IMR-90 (cell line): ENCODE data around the gene SLC44A2. TPM values are rescaled to one million over a fixed set of nuclear protein-coding genes. Genes with fewer than 3 reads are reported as not detected.

ENCODE experiments used
- ATAC-seq: fragments of 200-7000 bp; cut with Tn5 transposase; 2 replicates; pipeline ENCODE4 v1.9.1; 2020; ENCODE audit warnings: low read depth, mild to moderate bottlenecking, moderate library complexity
- Bru-seq: library from RNA; stranded (reverse); fragments of 400-500 nt; gene quantifications from one replicate; lab custom pipeline; 2021; lab: Mats Ljungman, UMichigan
- BruChase-seq, 2 experiments: library from RNA; stranded (reverse); fragments of 400-500 nt; gene quantifications; one replicate each; lab custom pipeline; 2021; lab: Mats Ljungman, UMichigan
- BruUV-seq: library from RNA; stranded (reverse); fragments of 400-500 nt; replicated peaks from 2 replicates; lab custom pipeline; 2021; lab: Mats Ljungman, UMichigan
- CTCF ChIA-PET: fragments of 300-600 bp; formaldehyde crosslinking; extraction: SDS; loops from one replicate; lab custom pipeline; 2021; ENCODE audit warnings: antibody characterized with exemption; lab: Yijun Ruan, JAX
- POLR2A ChIA-PET: fragments of 300-600 bp; sonication (Branson Sonifier 250); formaldehyde crosslinking; loops from one replicate; lab custom pipeline; 2022; ENCODE audit warnings: antibody characterized with exemption; ENCODE audit not compliant: unreplicated experiment; lab: Charles Lee
- DNase-seq: peaks from one replicate; pipeline ENCODE4 v3.0.0; 2013
- H2AFZ ChIP-seq: replicated peaks from 2 replicates; pipeline ENCODE3; 2013; ENCODE audit warnings: low read length, mild to moderate bottlenecking; ENCODE audit not compliant: poor library complexity
- H2AK5ac ChIP-seq: 2 replicates; pipeline ENCODE4 v1.6.1; 2013; ENCODE audit warnings: low read depth, low read length, inconsistent platforms
- H2AK9ac ChIP-seq: replicated peaks from 2 replicates; pipeline ENCODE3; 2013; ENCODE audit warnings: mild to moderate bottlenecking, low read depth, low read length, moderate library complexity; ENCODE audit not compliant: poor library complexity
- H2BK120ac ChIP-seq: 2 replicates; pipeline ENCODE4 v1.6.1; 2013; ENCODE audit warnings: low read depth, low read length, inconsistent platforms
- H2BK15ac ChIP-seq: 3 replicates; pipeline ENCODE4 v1.6.1; 2013; ENCODE audit warnings: low read depth, low read length, inconsistent platforms
- H2BK20ac ChIP-seq: 2 replicates; pipeline ENCODE4 v1.6.1; 2013; ENCODE audit warnings: low read depth, mild to moderate bottlenecking, inconsistent platforms, low read length, moderate library complexity
- H2BK5ac ChIP-seq: 2 replicates; pipeline ENCODE4 v1.6.1; 2013; ENCODE audit warnings: mild to moderate bottlenecking, low read depth, low read length, inconsistent platforms; ENCODE audit not compliant: poor library complexity, severe bottlenecking
- H3K14ac ChIP-seq: replicated peaks from 2 replicates; pipeline ENCODE4 v1.6.1; 2013; ENCODE audit warnings: low read depth, low read length, inconsistent platforms
- H3K18ac ChIP-seq: 2 replicates; pipeline ENCODE4 v1.6.1; 2013; ENCODE audit warnings: low read depth, low read length, control low read depth
- H3K23ac ChIP-seq: 2 replicates; pipeline ENCODE4 v1.6.1; 2013; ENCODE audit warnings: low read depth, low read length, inconsistent platforms
- H3K27ac ChIP-seq: 2 replicates; pipeline ENCODE4 v1.5.1; 2013; ENCODE audit warnings: mild to moderate bottlenecking, control low read depth, low read length; ENCODE audit not compliant: insufficient read depth
- H3K27me3 ChIP-seq: 2 replicates; pipeline ENCODE4 v1.6.1; 2013; ENCODE audit warnings: low read length; ENCODE audit not compliant: control insufficient read depth, insufficient read depth
- H3K36me3 ChIP-seq: 2 replicates; pipeline ENCODE4 v1.6.1; 2013; ENCODE audit warnings: low read length, mixed read lengths; ENCODE audit not compliant: control insufficient read depth, insufficient read depth
- H3K4ac ChIP-seq: 2 replicates; pipeline ENCODE4 v1.6.1; 2013; ENCODE audit warnings: low read depth, low read length, inconsistent platforms
- H3K4me1 ChIP-seq: 2 replicates; pipeline ENCODE4 v1.6.1; 2013; ENCODE audit warnings: low read length, mixed read lengths; ENCODE audit not compliant: control insufficient read depth, insufficient read depth
- H3K4me2 ChIP-seq: 2 replicates; pipeline ENCODE4 v1.6.1; 2013; ENCODE audit warnings: low read depth, mild to moderate bottlenecking, control low read depth, low read length, moderate library complexity
- H3K4me3 ChIP-seq: 2 replicates; pipeline ENCODE4 v1.5.1; 2013; ENCODE audit warnings: low read depth, mild to moderate bottlenecking, control low read depth, low read length, moderate library complexity; ENCODE audit not compliant: insufficient read depth
- H3K56ac ChIP-seq: 2 replicates; pipeline ENCODE4 v1.6.1; 2013; ENCODE audit warnings: low read length, inconsistent platforms; ENCODE audit not compliant: insufficient read depth; ENCODE audit errors: extremely low read depth
- H3K79me1 ChIP-seq, 2 experiments: 2 replicates each; pipeline ENCODE4 v1.6.1; 2013; ENCODE audit warnings: low read length in 2 of 2, inconsistent platforms in 1 of 2, low read depth in 1 of 2
- H3K9ac ChIP-seq: 2 replicates; pipeline ENCODE4 v1.6.1; 2013; ENCODE audit warnings: low read depth, low read length, control low read depth
- H3K9me1 ChIP-seq: 2 replicates; pipeline ENCODE4 v1.6.1; 2013; ENCODE audit warnings: low read length, inconsistent platforms; ENCODE audit not compliant: insufficient read depth
- H3K9me3 ChIP-seq: 2 replicates; pipeline ENCODE4 v1.6.1; 2013; ENCODE audit warnings: low read length; ENCODE audit not compliant: control insufficient read depth, insufficient read depth
- H4K20me1 ChIP-seq: 2 replicates; pipeline ENCODE4 v1.6.1; 2013; ENCODE audit warnings: low read length, inconsistent platforms; ENCODE audit not compliant: insufficient read depth
- H4K5ac ChIP-seq: 2 replicates; pipeline ENCODE4 v1.6.1; 2013; ENCODE audit warnings: mild to moderate bottlenecking, low read depth, low read length, control low read depth
- H4K8ac ChIP-seq, 2 experiments: 2 replicates each; pipeline ENCODE4 v1.6.1; 2013; ENCODE audit warnings: low read depth in 2 of 2, low read length in 2 of 2, control low read depth in 1 of 2, inconsistent platforms in 1 of 2
- H4K91ac ChIP-seq: 2 replicates; pipeline ENCODE4 v1.6.1; 2013; ENCODE audit warnings: low read depth, low read length, inconsistent platforms; ENCODE audit not compliant: insufficient read depth
- MAZ ChIP-seq: IDR thresholded peaks from 2 replicates; pipeline ENCODE4 v1.6.1; 2012; ENCODE audit warnings: low read depth, mild to moderate bottlenecking, low read length, improper control_type of control experiment, moderate library complexity, borderline replicate concordance
- WGBS, 2 experiments: methylation state at CpG; one replicate each; pipeline versions ENCODE4 v1.1.5 to v1.1.7; 2013; ENCODE audit warnings: missing lambda C conversion rate in 2 of 2; ENCODE audit not compliant: insufficient read length in 1 of 2; ENCODE audit errors: extremely low coverage in 2 of 2; 5-methylcytosine and 5-hydroxymethylcytosine counted together
- dilution Hi-C: fragments of 300-500 bp; cut with HindIII; formaldehyde crosslinking; loops from one replicate; pipeline ENCODE4 v1.14.3; 2018; ENCODE audit warnings: low sequenced_read_pairs; ENCODE audit not compliant: unreplicated experiment
- in situ Hi-C: fragments of 300-500 bp; cut with MboI; formaldehyde crosslinking; loops from 3 replicates; pipeline ENCODE4 v1.14.3; 2019; ENCODE audit warnings: low sequenced_read_pairs, inconsistent platforms, mixed read lengths
- intact Hi-C: fragments of 100-400 bp; cut with micrococcal nuclease; formaldehyde crosslinking; loops from 2 replicates; pipeline ENCODE4 v1.10.0; 2022
- long read RNA-seq: library from polyadenylated mRNA; unstranded; transcript quantifications from one replicate; pipeline ENCODE4 v2.0.0, GENCODE V29; 2021; ENCODE audit not compliant: unreplicated experiment
- polyA plus RNA-seq, 3 experiments: library from polyadenylated mRNA; depleted of rRNA; stranded (reverse); fragments of >200 nt; gene quantifications; 2 replicates each; pipeline ENCODE4 v1.2.3, GENCODE V29; 2012; ENCODE audit warnings: low replicate concordance in 1 of 3
- total RNA-seq: library from RNA; depleted of rRNA; stranded (reverse); fragments of >200 nt; gene quantifications from 2 replicates; pipeline ENCODE4 v1.2.3, GENCODE V29; 2012; rRNA removed
- TF ChIP-seq, protein P1 (sequence below): fragments of 150-350 bp; IDR thresholded peaks from 2 replicates; pipeline ENCODE4 v1.6.1; 2016; ENCODE audit warnings: low read depth, mild to moderate bottlenecking, low read length, moderate library complexity, borderline replicate concordance

Gene SLC44A2
- 25.8 and 28.5 TPM in 2 replicates for total RNA-seq
- polyA plus RNA-seq (2012; rRNA removed): 62.1 and 62.9 TPM in 2 replicates
- polyA plus RNA-seq (2012; cell fraction: cytosol; rRNA removed): 44.2 and 47.4 TPM in 2 replicates
- 90.2 and 94.3 TPM in 2 replicates for polyA plus RNA-seq (2012; cell fraction: nucleus; rRNA removed; ENCODE audit: low replicate concordance)
- Bru-seq, nascent RNA: percentile 63 among the genes with signal in this experiment
- percentile 80 among the genes with signal in this experiment for BruChase-seq, experiment 1, labeled RNA remaining after a 6-hour chase
- percentile 62 among the genes with signal in this experiment for BruChase-seq, experiment 2, labeled RNA remaining after a 2-hour chase
- long read RNA-seq, transcript SLC44A2-201 (22 exons, 3,671 nt): minor isoform, 26 of 195 reads
- long read RNA-seq, transcript SLC44A2-202 (22 exons, 3,301 nt): major isoform, 92 of 195 reads
- long read RNA-seq, transcript SLC44A2-210 (8 exons, 2,577 nt): minor isoform, 9 of 195 reads
- long read RNA-seq, partial matches to known transcripts: 54 of 195 reads
- long read RNA-seq, other reads (novel, unspliced or antisense): 14 of 195 reads

DNA sequence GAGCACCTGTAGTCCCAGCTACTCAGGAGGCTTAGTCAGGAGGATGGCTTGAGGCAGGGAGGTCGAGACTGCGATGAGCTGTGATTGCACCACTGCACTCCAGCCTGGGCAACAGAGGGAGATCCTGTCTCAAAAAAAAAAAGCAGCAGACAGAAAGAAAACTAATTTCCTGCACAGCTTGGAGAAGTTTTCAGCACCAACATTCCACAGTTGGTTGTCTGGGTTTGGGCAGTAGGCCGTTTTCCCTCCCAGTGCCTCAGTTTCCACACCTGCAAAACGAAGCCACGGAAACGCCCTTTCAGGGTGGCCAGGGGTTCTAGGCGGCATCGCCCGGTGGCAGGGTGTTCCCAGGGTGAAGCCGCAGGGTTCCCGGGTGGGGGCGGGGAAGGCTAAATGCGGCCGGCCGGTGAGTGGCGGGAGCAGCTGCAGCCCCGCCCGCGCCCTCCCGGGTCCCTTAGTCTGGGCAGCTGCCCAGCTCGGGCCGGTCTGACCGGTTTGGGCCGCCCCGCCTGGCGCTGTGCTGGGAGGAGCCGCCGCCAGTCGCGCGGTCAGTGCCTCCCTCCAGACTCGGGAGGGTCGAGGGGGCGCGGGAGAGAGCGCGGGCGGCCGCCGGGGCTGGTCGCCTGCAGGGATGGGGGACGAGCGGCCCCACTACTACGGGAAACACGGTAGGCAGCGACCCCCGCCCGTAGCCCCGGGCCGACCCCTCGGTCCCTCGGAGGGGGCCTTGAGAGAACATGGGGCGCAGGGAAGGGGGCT is at the start of gene SLC44A2:
TSS of gene SLC44A2 (plus strand) at position 551 of the 759 bp plus-strand sequence. CDS start at position 632, 81 bp downstream.
- H3K9me3 ChIP-seq: no peaks in the 10 kb centered on the region
- WGBS, 2 experiments: 3% methylated on average over 18 of the region's 53 CpGs; no CpG with 5 or more reads in 1 of the 2 experiments
- peak within 1 kb of the TSS; percentile 94 for H2AK9ac ChIP-seq
- peak; percentile 73; the same call in 1 of the 2 replicates for TF ChIP-seq MAZ
- TF ChIP-seq, protein P1, sequence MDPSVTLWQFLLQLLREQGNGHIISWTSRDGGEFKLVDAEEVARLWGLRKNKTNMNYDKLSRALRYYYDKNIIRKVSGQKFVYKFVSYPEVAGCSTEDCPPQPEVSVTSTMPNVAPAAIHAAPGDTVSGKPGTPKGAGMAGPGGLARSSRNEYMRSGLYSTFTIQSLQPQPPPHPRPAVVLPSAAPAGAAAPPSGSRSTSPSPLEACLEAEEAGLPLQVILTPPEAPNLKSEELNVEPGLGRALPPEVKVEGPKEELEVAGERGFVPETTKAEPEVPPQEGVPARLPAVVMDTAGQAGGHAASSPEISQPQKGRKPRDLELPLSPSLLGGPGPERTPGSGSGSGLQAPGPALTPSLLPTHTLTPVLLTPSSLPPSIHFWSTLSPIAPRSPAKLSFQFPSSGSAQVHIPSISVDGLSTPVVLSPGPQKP: no peak
- H3K4me2 ChIP-seq: peak within 1 kb of the TSS; percentile 93
- H3K4me3 ChIP-seq: peak within 1 kb of the TSS; percentile 53
- H3K9me1 ChIP-seq: peaks cover 19% of the 10 kb centered on the region
- DNase-seq (peak; percentile 35), ATAC-seq (peak; percentile 98)
- H4K91ac ChIP-seq: peak within 1 kb of the TSS; percentile 94
- H2AFZ ChIP-seq: peak within 1 kb of the TSS; percentile 93
- peak within 1 kb of the TSS; percentile 93 for H2AK5ac ChIP-seq
- H3K27me3 ChIP-seq: no peaks in the 10 kb centered on the region
- H3K27ac ChIP-seq: peak within 1 kb of the TSS; percentile 59
- dilution Hi-C loops (no loop called here), intact Hi-C loops (no loop called here), in situ Hi-C loops (no loop called here)
- CTCF ChIA-PET: interaction anchor here (0.6 kb wide), 1 partner anchor 665 kb away, joined by 5 read pairs; no protein-coding TSS in a partner anchor
- H3K14ac ChIP-seq: peak within 1 kb of the TSS; percentile 86
- peak within 1 kb of the TSS; percentile 10; the same call in 1 of the 2 replicates for H4K5ac ChIP-seq
- POLR2A ChIA-PET: no interaction called here
- H2BK15ac ChIP-seq: no peak within 1 kb of the TSS; the same call in 2 of the 3 replicates
- peak within 1 kb of the TSS; percentile 69 for H3K9ac ChIP-seq
- peak within 1 kb of the TSS; percentile 97 for H3K4ac ChIP-seq
- peaks cover 34 to 63% of the 10 kb centered on the region in 2 experiments for H3K79me1 ChIP-seq
- peak within 1 kb of the TSS; percentile 14 for H3K18ac ChIP-seq
- H4K8ac ChIP-seq: peak within 1 kb of the TSS; percentile 90 to 96; a peak in 3 of 4 replicates
- H4K20me1 ChIP-seq: no peaks in the 10 kb centered on the region; the same call in none of the 2 replicates
- BruUV-seq: no TSS peak
- H2BK5ac ChIP-seq: peak within 1 kb of the TSS; percentile 17
- peak within 1 kb of the TSS; percentile 41; the same call in 1 of the 2 replicates for H2BK20ac ChIP-seq
- peak within 1 kb of the TSS; percentile 87 for H2BK120ac ChIP-seq
- peaks cover 17% of the 10 kb centered on the region for H3K36me3 ChIP-seq
- H3K4me1 ChIP-seq: peaks cover 11% of the 10 kb centered on the region
- H3K56ac ChIP-seq: peak within 1 kb of the TSS; percentile 61
- H3K23ac ChIP-seq: peak within 1 kb of the TSS; percentile 90
